ENCODE data around the gene IGF1. TPM values are rescaled to one million over a fixed set of nuclear protein-coding genes. Genes with fewer than 3 reads are reported as not detected.
A peak's percentile ranks its signal among the peaks of the same experiment; 100 is the strongest.

The IGF1 gene
- total and polyA plus RNA-seq, 9 of the 15 experiments (the other 6 are each of a cell fraction or from before 2014, with no cell fraction given): 3.7 to 13.9 (median 4.5) TPM

GRCh38 chr12:102425109-102426039 lies 55.0 kb downstream of the IGF1 start (continued):
- TF ChIP-seq, protein P1, sequence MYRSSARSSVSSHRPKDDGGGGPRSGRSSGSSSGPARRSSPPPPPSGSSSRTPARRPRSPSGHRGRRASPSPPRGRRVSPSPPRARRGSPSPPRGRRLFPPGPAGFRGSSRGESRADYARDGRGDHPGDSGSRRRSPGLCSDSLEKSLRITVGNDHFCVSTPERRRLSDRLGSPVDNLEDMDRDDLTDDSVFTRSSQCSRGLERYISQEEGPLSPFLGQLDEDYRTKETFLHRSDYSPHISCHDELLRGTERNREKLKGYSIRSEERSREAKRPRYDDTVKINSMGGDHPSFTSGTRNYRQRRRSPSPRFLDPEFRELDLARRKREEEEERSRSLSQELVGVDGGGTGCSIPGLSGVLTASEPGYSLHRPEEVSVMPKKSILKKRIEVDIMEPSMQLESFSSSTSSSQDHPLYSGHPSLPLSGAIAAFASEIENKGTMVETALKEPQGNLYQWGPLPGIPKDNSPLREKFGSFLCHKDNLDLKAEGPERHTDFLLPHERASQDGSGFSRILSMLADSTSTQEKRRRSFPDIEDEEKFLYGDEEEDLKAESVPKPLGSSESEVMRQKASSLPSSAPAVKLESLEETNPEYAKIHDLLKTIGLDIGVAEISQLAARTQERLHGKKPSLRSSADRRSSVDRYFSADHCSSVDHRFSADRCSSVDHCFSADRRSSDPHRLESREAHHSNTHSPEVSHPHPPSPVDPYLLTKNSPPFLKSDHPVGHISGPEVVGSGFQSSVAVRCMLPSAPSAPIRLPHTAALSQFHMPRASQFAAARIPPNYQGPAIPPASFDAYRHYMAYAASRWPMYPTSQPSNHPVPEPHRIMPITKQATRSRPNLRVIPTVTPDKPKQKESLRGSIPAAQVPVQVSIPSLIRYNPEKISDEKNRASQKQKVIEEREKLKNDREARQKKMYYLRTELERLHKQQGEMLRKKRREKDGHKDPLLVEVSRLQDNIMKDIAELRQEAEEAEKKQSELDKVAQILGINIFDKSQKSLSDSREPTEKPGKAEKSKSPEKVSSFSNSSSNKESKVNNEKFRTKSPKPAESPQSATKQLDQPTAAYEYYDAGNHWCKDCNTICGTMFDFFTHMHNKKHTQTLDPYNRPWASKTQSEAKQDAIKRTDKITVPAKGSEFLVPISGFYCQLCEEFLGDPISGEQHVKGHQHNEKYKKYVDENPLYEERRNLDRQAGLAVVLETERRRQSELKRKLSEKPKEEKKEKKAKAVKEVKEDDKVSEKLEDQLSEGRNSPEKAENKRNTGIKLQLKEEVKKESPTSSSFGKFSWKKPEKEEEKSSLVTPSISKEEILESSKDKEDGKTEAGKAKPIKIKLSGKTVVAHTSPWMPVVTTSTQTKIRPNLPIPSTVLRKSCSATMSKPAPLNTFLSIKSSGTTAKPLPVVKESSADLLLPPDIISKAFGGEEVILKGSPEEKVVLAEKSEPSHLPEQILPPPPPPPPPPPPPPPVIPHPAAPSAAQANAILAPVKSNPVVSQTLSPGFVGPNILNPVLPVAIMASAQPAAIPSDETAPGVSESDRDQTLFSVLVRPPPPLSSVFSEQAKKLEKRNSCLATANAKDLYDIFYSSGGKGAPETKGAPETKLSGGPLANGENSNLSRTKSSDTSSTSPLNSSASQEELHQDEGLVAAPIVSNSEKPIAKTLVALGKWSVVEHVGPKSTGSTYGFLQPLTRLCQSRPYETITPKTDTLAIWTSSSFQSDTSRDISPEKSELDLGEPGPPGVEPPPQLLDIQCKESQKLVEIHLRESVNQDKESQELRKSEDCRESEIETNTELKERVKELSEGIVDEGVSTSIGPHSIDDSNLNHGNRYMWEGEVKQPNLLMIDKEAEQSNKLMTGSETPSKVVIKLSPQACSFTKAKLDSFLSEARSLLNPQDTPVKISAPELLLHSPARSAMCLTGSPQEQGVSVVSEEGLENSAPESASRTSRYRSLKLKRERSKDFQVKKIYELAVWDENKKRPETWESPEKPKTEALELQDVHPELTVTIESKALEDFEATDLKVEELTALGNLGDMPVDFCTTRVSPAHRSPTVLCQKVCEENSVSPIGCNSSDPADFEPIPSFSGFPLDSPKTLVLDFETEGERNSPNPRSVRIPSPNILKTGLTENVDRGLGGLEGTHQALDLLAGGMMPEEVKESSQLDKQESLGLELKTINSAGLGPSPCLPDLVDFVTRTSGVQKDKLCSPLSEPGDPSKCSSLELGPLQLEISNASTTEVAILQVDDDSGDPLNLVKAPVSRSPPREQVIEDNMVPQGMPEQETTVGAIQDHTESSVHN (IDR thresholded peaks at IDR 0.05; ENCODE audit: borderline replicate concordance in 1 of 2, low read depth in 1 of 2): no peak
- TF ChIP-seq POLR3G (IDR thresholded peaks at IDR 0.05; ENCODE audit: extremely low read depth, insufficient read length, insufficient replicate concordance) (no peak), ZBTB1 (CRISPR knock-in tag; IDR thresholded peaks at IDR 0.05; ENCODE audit: borderline replicate concordance, low read depth) (no peak), ATF7 (IDR thresholded peaks at IDR 0.05) (no peak), ETV5 (CRISPR knock-in tag; IDR thresholded peaks at IDR 0.05; ENCODE audit: low read depth) (no peak), KLF6 (CRISPR knock-in tag; IDR thresholded peaks at IDR 0.05; ENCODE audit: borderline replicate concordance) (0 out of 2 replicates have a peak, but pooled peaks have one; percentile 24), XRCC3 (IDR thresholded peaks at IDR 0.05) (no peak), RUNX1 (IDR thresholded peaks at IDR 0.05; ENCODE audit: low read depth) (no peak), BRF2 (IDR thresholded peaks at IDR 0.05; ENCODE audit: borderline replicate concordance, insufficient read depth, insufficient read length) (no peak)
- TF ChIP-seq, protein P2, sequence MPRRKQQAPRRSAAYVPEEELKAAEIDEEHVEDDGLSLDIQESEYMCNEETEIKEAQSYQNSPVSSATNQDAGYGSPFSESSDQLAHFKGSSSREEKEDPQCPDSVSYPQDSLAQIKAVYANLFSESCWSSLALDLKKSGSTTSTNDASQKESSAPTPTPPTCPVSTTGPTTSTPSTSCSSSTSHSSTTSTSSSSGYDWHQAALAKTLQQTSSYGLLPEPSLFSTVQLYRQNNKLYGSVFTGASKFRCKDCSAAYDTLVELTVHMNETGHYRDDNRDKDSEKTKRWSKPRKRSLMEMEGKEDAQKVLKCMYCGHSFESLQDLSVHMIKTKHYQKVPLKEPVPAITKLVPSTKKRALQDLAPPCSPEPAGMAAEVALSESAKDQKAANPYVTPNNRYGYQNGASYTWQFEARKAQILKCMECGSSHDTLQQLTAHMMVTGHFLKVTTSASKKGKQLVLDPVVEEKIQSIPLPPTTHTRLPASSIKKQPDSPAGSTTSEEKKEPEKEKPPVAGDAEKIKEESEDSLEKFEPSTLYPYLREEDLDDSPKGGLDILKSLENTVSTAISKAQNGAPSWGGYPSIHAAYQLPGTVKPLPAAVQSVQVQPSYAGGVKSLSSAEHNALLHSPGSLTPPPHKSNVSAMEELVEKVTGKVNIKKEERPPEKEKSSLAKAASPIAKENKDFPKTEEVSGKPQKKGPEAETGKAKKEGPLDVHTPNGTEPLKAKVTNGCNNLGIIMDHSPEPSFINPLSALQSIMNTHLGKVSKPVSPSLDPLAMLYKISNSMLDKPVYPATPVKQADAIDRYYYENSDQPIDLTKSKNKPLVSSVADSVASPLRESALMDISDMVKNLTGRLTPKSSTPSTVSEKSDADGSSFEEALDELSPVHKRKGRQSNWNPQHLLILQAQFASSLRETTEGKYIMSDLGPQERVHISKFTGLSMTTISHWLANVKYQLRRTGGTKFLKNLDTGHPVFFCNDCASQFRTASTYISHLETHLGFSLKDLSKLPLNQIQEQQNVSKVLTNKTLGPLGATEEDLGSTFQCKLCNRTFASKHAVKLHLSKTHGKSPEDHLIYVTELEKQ (CRISPR knock-in tag; IDR thresholded peaks at IDR 0.05): no peak
- TF ChIP-seq, protein P3, sequence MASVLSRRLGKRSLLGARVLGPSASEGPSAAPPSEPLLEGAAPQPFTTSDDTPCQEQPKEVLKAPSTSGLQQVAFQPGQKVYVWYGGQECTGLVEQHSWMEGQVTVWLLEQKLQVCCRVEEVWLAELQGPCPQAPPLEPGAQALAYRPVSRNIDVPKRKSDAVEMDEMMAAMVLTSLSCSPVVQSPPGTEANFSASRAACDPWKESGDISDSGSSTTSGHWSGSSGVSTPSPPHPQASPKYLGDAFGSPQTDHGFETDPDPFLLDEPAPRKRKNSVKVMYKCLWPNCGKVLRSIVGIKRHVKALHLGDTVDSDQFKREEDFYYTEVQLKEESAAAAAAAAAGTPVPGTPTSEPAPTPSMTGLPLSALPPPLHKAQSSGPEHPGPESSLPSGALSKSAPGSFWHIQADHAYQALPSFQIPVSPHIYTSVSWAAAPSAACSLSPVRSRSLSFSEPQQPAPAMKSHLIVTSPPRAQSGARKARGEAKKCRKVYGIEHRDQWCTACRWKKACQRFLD (CRISPR knock-in tag; IDR thresholded peaks at IDR 0.05): peak; percentile 31; the same call in 1 of the 2 replicates

Data from K562 (cell line).